Fibroblast of the aortic adventitia (primary cell): ENCODE measurements around the gene PPP1R2C. TPM values are rescaled to one million over a fixed set of nuclear protein-coding genes. Genes with fewer than 3 reads are reported as not detected.

Experiments used
- DNase-seq: peaks from one replicate; pipeline ENCODE4 v3.0.0-alpha.2; 2010; ENCODE audit warnings: low read depth
- H3K4me3 ChIP-seq: 2 replicates; pipeline ENCODE4 v1.5.1; 2011; ENCODE audit warnings: low read depth, mild to moderate bottlenecking, control low read depth, low read length, moderate library complexity
- total RNA-seq: library from RNA; depleted of rRNA; stranded (reverse); fragments of >200 nt; gene quantifications from 2 replicates; pipeline ENCODE4 v1.2.3, GENCODE V29; 2012; ENCODE audit warnings: low replicate concordance
- TF ChIP-seq, protein P1 (sequence below): IDR thresholded peaks from 2 replicates; pipeline ENCODE4 v1.5.1; 2011; ENCODE audit warnings: mild to moderate bottlenecking, low read length, control low read depth, inconsistent platforms; ENCODE audit not compliant: insufficient read depth

Gene PPP1R2C
- total RNA-seq = not detected in 2 replicates

DNA sequence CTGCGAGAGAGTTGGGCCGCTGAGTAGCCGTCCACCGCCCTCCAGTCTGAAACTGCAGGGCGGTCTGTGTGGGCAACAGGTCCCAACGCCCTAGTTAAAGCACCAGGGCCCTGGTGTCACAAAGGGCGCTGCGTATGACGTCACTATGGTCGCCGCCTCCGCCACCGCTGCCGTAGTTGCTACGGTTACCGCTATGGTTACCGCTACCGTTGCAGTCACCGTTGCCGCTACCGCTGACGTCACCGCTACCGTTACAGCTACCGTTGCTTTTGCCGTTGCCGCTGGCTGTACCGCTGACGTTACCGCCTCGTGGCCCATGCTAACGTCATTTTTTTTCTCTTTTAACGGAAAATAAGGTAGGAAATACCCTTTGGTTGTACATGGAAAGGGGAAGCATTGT lies at the start of gene PPP1R2C:
TSS of gene PPP1R2C (minus strand) at position 68 of the 400 bp plus-strand sequence. CDS start 84 bp downstream, outside the sequence.
- TF ChIP-seq, protein P1, sequence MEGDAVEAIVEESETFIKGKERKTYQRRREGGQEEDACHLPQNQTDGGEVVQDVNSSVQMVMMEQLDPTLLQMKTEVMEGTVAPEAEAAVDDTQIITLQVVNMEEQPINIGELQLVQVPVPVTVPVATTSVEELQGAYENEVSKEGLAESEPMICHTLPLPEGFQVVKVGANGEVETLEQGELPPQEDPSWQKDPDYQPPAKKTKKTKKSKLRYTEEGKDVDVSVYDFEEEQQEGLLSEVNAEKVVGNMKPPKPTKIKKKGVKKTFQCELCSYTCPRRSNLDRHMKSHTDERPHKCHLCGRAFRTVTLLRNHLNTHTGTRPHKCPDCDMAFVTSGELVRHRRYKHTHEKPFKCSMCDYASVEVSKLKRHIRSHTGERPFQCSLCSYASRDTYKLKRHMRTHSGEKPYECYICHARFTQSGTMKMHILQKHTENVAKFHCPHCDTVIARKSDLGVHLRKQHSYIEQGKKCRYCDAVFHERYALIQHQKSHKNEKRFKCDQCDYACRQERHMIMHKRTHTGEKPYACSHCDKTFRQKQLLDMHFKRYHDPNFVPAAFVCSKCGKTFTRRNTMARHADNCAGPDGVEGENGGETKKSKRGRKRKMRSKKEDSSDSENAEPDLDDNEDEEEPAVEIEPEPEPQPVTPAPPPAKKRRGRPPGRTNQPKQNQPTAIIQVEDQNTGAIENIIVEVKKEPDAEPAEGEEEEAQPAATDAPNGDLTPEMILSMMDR = no peak
- no peak for DNase-seq
- H3K4me3 ChIP-seq = no peak within 1 kb of the TSS

DNA sequence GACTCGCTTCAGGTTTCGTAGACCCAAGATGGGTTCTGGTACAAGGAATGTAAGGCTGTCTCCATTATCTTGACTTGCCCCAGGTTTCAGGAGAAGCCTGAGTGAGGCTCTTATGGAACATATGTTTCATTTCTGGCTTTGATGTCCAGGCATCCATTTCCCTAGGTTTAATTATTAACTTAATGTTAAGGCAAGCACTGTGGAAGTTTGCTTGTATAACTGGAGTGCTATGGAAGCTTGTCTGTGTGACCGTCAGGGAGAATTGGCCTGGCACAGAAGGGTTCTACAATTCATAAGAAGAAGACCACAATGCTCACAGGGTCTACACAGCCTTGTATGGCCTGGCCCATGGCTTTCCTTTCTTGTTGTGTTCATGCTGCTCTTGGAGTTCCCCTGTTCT lies 47.2 kb upstream of the PPP1R2C start:
- no peak for DNase-seq
- no peak overlapping the region for H3K4me3 ChIP-seq
- TF ChIP-seq, protein P1 = no peak

DNA sequence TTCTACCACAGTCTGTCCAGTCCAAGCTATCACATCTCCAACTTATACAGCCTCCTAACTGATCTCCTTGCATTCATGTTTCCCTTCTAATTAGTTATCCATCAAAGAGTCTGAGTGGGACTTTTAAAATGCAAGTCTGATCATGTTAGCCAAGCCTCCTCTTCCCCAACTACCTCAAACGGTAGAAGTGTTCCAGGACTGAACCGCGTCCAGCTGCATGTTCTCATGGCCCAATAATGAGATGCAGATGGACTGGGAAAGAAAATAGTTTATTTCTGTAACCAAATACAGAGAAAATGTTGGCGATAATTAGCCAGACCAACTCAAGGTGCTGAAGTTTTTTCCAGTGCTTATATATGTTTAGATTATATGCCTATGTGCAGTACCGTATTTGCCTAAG lies 46.6 kb upstream of the PPP1R2C start:
- no peak for DNase-seq
- TF ChIP-seq, protein P1 = no peak
- H3K4me3 ChIP-seq = no peak overlapping the region

DNA sequence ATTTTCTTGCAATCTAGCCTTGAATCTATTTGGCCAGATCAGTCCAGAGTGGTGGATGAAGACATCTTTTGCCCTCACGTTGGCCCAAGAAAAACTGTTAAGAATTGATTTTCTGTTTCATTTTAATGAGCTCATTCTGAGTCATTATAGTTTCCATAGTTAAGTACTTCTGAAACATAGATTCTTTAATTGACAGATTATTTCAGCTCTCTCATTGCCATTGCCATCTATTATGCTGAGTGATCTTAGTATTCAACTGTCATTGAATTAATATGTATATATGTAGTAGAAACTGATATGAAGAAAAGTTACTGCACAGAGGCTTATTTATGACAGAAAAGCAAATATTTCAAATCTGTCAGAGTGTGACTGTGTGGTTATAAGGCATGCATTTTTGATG lies 45.5 kb upstream of the PPP1R2C start:
- TF ChIP-seq, protein P1 = no peak

DNA sequence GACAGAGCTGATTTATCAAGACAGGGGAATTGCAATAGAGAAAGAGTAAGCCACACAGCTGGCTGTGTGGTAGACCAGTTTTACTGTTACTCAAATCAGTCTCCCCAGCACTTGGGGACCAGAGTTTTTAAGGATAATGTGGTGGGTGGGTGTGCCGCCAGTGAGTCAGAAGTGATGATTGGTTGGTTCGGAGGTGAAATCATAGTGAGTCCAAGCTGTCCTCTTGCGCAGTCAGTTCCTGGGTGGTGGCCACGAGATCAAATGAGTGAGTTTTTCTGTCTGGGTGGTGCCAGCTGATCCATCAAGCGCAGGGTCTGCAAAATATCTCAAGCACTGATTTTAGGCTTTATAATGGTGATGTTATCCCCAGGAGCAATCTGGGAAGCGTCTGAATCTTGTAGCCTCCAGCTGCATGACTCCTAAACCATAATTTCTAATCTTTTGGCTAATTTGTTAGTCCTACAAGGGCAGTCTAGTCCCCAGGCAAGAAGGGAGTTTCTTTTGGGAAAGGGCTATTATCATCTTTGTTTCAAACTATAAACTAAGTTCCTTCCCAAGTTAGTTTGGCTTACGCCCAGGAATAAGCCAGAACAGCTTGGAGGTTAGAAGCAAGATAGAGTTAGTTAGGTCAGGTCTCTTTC lies 44.0 kb upstream of the PPP1R2C start:
- peak; percentile 47 for DNase-seq
- TF ChIP-seq, protein P1 = no peak
- H3K4me3 ChIP-seq = no peak overlapping the region

More for the DNA sequence above, 45.5 kb upstream of the PPP1R2C start:
- DNase-seq = no peak
- no peak overlapping the region for H3K4me3 ChIP-seq

- TF ChIP-seq, protein P1 = no peak
- no peak overlapping the region for H3K4me3 ChIP-seq
- DNase-seq = no peak
These were observed 40.4 kb upstream of the PPP1R2C start for GRCh38 chrX:42818151-42818921.
